HEK293 (cell line): ENCODE measurements around the gene MDN1.

Experiments used
- ATF2 ChIP-seq: fragments of 450-650 bp; formaldehyde crosslinking; IDR thresholded peaks from 2 replicates; pipeline ENCODE4 v1.5.1; 2016; ENCODE audit warnings: missing biosample characterization, missing genetic modification characterization, low read depth
- KLF10 ChIP-seq: fragments of 450-650 bp; IDR thresholded peaks from 2 replicates; pipeline ENCODE4 v1.5.1; 2018; ENCODE audit warnings: missing biosample characterization, mild to moderate bottlenecking, missing genetic modification characterization
- PRDM4 ChIP-seq: fragments of 450-650 bp; formaldehyde crosslinking; IDR thresholded peaks from 2 replicates; pipeline ENCODE4 v1.5.1; 2017; ENCODE audit warnings: missing biosample characterization, missing genetic modification characterization
- TCF7L2 ChIP-seq: IDR thresholded peaks from 2 replicates; pipeline ENCODE4 v1.6.1; 2011; ENCODE audit warnings: low read depth, mild to moderate bottlenecking, inconsistent platforms, low read length, moderate library complexity, borderline replicate concordance
- ZNF18 ChIP-seq: fragments of 450-650 bp; formaldehyde crosslinking; IDR thresholded peaks from 2 replicates; pipeline ENCODE4 v1.5.1; 2016; ENCODE audit warnings: missing biosample characterization, missing genetic modification characterization
- TF ChIP-seq, protein P1 (sequence below): fragments of 450-650 bp; formaldehyde crosslinking; IDR thresholded peaks from 2 replicates; pipeline ENCODE4 v1.5.1; 2016; ENCODE audit warnings: missing biosample characterization, missing genetic modification characterization
- TF ChIP-seq, protein P2 (sequence below): fragments of 450-650 bp; formaldehyde crosslinking; IDR thresholded peaks from 2 replicates; pipeline ENCODE4 v1.5.1; 2016; ENCODE audit warnings: missing biosample characterization, missing genetic modification characterization
- TF ChIP-seq, protein P3 (sequence below): IDR thresholded peaks from 2 replicates; pipeline ENCODE4 v1.6.1; 2011; ENCODE audit warnings: mild to moderate bottlenecking, low read depth, low read length, borderline replicate concordance
- TF ChIP-seq, protein P4 (sequence below): fragments of 450-650 bp; formaldehyde crosslinking; IDR thresholded peaks from 2 replicates; pipeline ENCODE4 v1.5.1; 2016; ENCODE audit warnings: missing biosample characterization, missing genetic modification characterization, borderline replicate concordance

- TF ChIP-seq TCF7L2: no peak
- TF ChIP-seq, protein P1, sequence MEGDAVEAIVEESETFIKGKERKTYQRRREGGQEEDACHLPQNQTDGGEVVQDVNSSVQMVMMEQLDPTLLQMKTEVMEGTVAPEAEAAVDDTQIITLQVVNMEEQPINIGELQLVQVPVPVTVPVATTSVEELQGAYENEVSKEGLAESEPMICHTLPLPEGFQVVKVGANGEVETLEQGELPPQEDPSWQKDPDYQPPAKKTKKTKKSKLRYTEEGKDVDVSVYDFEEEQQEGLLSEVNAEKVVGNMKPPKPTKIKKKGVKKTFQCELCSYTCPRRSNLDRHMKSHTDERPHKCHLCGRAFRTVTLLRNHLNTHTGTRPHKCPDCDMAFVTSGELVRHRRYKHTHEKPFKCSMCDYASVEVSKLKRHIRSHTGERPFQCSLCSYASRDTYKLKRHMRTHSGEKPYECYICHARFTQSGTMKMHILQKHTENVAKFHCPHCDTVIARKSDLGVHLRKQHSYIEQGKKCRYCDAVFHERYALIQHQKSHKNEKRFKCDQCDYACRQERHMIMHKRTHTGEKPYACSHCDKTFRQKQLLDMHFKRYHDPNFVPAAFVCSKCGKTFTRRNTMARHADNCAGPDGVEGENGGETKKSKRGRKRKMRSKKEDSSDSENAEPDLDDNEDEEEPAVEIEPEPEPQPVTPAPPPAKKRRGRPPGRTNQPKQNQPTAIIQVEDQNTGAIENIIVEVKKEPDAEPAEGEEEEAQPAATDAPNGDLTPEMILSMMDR (tag by site-specific recombination): no peak
- TF ChIP-seq ZNF18: no peak
- TF ChIP-seq PRDM4: no peak
- no peak for TF ChIP-seq ATF2
- TF ChIP-seq, protein P2, sequence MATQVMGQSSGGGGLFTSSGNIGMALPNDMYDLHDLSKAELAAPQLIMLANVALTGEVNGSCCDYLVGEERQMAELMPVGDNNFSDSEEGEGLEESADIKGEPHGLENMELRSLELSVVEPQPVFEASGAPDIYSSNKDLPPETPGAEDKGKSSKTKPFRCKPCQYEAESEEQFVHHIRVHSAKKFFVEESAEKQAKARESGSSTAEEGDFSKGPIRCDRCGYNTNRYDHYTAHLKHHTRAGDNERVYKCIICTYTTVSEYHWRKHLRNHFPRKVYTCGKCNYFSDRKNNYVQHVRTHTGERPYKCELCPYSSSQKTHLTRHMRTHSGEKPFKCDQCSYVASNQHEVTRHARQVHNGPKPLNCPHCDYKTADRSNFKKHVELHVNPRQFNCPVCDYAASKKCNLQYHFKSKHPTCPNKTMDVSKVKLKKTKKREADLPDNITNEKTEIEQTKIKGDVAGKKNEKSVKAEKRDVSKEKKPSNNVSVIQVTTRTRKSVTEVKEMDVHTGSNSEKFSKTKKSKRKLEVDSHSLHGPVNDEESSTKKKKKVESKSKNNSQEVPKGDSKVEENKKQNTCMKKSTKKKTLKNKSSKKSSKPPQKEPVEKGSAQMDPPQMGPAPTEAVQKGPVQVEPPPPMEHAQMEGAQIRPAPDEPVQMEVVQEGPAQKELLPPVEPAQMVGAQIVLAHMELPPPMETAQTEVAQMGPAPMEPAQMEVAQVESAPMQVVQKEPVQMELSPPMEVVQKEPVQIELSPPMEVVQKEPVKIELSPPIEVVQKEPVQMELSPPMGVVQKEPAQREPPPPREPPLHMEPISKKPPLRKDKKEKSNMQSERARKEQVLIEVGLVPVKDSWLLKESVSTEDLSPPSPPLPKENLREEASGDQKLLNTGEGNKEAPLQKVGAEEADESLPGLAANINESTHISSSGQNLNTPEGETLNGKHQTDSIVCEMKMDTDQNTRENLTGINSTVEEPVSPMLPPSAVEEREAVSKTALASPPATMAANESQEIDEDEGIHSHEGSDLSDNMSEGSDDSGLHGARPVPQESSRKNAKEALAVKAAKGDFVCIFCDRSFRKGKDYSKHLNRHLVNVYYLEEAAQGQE: no peak
- TF ChIP-seq KLF10: no peak
- TF ChIP-seq, protein P3, sequence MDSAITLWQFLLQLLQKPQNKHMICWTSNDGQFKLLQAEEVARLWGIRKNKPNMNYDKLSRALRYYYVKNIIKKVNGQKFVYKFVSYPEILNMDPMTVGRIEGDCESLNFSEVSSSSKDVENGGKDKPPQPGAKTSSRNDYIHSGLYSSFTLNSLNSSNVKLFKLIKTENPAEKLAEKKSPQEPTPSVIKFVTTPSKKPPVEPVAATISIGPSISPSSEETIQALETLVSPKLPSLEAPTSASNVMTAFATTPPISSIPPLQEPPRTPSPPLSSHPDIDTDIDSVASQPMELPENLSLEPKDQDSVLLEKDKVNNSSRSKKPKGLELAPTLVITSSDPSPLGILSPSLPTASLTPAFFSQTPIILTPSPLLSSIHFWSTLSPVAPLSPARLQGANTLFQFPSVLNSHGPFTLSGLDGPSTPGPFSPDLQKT: no peak
- TF ChIP-seq, protein P4, sequence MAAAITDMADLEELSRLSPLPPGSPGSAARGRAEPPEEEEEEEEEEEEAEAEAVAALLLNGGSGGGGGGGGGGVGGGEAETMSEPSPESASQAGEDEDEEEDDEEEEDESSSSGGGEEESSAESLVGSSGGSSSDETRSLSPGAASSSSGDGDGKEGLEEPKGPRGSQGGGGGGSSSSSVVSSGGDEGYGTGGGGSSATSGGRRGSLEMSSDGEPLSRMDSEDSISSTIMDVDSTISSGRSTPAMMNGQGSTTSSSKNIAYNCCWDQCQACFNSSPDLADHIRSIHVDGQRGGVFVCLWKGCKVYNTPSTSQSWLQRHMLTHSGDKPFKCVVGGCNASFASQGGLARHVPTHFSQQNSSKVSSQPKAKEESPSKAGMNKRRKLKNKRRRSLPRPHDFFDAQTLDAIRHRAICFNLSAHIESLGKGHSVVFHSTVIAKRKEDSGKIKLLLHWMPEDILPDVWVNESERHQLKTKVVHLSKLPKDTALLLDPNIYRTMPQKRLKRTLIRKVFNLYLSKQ (tag by site-specific recombination): no peak
Measured at GRCh38 chr6:89790403-89790802, 29.2 kb downstream of the MDN1 start.
